OCI-M2 (cell line): ENCODE measurements around the gene PFDN2.
A peak's percentile ranks its signal among the peaks of the same experiment; 100 is the strongest.
"Not testable (repeated sequence)": the region's sequence is repeated elsewhere in the genome, so short reads cannot be mapped to it uniquely, and the experiment has no call there.

Source experiments
- DNase-seq: peaks from one replicate; lab custom pipeline; 2025; ENCODE audit not compliant: unreplicated experiment; lab: John Stamatoyannopoulos, UW

PFDN2 gene

DNA sequence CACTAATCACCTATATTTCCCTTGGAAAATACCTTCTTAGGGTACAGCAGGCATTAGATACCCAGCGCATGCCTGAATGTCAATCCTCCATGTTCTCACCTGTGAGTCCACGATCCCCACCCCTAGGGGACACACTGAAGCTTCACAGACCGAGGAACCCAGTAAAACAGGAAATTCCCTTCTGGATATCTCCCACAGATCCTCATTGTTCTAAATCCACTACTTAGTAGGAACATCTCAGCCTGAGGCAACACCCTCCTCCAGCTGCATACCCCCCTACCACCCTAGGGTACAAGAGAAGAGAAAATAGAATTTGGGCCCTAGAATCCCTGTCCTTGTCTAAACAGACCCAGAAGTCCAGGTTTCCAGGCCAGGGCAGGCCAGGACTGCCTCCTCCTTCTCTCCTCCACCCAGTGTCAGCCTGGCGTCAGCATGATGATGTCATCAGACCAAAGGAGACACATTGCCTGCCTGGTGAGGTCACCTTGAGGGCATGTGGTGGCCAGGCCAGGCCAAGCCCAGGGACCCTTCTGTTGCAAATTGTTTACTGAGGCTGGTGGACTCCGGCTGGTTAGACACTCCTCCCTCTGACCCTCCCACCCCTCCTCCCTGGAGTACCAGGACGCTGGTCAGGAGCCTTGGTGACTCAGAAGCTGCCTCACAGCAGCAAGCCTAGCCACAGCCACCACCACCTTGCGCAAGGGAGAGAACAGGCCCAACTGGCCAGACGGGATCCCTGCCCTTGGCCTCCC, 34.7 kb downstream of the PFDN2 start:
- no peak for DNase-seq

DNA sequence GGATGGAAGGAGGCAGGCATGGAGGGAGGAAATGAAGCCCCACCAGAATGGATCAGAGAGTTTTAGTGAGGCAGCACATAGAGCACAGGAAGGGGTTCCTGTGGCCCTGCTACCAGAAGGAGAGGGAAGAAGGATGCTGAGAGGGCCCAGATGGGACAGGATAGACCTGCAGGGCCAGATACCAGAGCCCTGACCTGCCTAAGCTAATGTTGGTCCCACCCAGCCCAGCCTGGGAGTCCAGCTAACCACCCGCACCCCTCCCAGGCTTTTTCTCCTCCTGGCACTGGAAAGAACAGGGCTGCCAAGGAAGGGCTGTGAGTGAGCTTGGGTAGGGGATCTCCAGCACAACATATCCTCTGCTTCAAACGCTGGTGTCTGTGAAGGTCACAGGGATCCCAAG, 35.4 kb downstream of the PFDN2 start:
- DNase-seq: no peak

DNA sequence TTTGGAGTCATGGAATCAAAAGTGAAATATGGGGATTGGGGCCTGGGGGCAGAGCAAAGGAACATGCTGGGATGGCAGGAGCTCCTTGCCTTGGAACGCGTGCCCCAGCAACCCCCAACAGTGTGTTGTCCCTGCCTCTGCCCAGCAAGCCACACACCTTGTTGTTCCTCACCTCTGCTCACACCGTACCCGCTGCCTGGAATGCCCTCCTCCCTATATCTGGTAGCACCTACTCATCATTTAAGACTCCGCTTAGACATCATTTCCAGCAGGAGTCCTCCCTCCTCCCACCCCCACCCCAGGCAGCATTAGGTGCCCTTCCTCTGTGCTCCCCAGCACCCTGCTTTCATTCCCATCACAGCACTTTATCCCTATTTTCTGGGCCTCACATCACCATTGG, 36.3 kb downstream of the PFDN2 start:
- no peak for DNase-seq

DNA sequence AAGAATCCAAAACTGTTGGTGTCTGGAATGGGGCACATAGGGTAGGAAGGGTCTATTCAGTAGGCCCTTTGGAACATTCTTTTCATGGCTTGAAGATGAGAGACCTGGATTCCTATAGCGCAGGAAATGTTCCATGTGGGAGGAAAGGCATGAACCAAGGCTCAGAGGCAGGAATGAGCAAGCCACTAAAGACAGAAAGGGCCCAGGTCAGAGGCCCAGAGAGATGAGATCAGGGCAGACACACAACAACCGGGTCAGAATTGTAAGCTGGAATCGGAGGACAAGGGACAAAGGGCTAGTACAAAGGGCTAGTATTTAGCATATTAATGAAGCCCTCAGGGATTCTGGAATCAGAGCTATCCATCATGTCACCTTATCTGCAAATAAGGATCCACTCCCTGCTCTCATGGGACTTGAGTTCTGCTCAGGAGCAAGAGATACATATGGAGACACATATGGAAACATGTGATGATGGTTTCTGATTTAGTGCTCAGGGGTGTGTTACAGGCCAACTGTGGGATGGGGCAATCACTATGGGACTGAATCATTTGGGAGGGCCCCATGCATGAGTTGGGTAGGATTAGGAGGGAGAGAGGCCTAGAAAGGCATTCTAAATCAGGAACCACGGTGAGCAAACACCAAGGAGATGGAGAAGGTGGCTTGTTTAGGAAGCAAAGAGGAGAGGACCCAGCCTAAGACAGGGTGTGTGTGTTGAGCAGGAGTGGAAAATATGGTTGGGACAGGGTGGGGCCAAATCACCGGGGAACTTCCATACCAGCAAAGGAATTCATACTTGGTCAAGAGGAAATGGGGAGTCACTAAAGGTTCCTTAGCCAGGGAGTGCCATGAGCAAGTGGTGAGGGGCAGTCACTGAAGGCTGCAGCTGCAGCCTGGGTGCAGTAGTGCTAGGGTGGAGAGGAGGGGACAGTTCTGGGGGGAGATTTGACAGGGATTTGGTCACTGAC, 37.1 kb downstream of the PFDN2 start:
- no peak for DNase-seq

DNA sequence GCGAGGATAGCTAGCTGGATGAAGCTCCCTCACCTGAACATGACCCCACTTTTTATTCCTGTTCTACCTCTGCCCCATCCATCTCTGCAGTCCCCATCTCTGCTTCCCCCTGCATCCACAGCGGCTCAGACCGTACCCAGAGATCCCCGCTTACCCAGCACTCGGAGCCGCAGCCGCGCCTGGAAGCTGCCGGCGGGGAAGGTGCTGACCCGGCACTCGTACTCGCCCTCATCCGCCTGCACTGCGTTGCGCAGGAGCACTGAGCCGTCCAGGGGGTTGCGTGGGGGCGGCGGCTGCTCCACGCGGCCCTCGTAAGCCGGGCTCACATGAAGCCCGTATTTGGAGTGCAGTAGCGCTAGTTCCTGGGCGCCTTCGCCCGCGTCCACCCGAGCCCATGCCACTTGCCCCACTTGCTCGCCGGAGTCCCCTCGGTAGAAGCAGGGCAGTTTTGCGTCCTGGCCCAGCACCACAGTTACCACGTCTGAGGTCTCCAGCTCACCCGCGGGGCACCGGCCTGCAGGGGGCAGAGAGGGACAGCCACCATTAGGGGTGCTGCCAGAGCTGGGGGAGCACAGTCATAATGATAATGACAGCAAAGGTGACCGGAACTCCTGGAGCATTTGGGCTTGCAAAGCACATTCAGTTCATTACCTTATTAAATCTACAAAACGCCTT, 38.3 kb downstream of the PFDN2 start:
- no peak for DNase-seq

DNA sequence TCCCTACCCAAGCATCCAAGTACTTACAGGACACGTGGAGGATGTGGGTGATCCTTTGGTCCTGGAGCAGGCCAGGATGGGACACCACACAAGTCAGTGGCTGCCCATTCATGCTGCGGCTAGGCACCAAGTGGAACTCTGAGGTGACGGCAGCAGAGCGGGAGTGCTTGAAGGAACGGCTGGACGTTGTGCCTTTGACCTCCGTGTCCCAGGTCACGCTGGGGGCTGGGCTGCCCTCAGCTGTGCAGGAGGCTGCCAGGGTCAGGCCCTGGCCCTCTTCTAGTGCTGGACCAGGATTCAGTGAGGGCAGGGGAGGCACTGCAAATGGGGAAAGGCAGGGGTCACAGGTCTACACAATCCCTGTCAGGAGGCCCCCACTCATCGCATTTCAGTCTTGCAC, 40.4 kb downstream of the PFDN2 start:
- DNase-seq: no peak

DNA sequence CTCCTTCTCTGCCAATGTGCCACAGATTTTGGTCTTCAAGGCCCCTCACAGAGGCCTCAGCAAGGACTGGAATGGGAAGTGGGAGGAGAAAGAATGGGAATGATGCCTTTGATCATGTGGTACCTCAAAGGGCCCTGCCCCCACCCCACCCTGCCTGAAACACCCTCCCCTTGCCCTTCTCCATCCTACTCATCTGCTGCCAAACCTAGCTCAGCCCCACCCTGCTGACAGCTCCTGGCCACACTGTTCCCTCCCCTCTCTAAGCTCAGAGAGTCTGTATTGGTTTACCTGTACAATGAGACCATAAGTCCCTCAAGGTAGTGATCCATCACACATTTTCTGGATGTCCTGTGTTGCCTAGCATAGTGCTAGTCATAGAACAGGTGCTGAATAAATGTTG, 41.4 kb downstream of the PFDN2 start:
- no peak for DNase-seq

DNA sequence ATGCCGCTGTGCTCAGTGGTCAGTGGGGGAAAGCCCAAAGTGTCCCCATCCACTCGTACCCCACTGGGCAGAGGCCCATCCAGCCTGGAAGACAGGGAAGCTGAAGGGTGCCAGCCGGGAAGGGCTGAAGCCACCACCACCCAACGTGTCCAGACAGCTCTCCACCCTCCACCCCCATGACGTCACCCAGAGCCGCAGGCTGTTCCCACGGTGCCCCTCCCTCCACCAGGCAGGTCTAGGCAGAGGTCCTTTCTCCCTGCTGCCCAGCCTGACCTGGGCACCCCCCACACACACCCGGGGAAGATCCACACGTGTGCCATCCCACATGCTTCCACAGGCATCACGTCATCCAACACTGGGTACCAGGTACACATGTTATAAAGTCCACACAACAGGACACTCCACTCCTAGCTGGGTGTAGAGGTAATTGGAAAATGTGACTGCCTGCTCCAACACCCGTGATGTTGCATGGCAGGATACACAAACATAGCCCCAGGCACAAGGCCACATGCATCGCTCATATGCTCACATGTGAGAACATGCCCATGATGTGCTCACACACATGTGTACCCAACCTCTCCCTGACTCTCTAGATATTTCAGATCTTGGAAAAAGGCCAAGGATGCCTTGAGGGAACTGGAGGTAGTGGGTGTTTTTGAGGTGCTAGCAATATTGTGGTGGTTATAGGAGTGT, 43.0 kb downstream of the PFDN2 start:
- DNase-seq: no peak

DNA sequence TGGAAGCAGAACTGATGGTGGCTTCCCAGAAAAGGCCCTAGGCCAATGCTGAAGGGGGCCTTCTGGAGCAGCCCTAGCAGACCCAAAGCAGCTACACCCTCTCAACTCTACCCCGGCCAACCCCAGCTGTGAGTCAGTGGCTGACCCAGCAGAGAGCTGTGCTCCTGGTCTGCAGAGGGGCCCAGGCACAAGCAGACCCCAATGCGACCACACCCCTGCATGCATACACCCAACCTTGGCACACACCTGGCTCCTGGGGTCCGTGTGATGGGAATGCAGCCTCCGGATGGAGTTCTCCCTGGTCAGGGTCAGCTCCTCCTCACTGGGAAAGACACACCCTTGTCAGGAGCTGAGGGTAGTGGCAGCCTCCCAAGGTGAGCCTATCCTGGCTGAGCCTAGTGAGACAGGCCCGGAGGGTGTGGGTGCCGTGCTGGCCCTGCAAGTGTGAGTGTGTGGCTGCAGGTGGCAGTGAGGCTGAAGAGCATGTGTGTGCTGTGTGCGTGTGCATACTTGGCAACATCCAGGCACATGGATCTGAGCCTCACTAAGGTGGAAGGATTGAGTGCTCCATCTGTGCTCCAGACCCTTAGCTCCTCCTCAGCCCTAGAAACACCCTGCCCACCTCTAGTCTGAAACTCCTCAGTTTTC, 44.2 kb downstream of the PFDN2 start:
- DNase-seq: no peak

DNA sequence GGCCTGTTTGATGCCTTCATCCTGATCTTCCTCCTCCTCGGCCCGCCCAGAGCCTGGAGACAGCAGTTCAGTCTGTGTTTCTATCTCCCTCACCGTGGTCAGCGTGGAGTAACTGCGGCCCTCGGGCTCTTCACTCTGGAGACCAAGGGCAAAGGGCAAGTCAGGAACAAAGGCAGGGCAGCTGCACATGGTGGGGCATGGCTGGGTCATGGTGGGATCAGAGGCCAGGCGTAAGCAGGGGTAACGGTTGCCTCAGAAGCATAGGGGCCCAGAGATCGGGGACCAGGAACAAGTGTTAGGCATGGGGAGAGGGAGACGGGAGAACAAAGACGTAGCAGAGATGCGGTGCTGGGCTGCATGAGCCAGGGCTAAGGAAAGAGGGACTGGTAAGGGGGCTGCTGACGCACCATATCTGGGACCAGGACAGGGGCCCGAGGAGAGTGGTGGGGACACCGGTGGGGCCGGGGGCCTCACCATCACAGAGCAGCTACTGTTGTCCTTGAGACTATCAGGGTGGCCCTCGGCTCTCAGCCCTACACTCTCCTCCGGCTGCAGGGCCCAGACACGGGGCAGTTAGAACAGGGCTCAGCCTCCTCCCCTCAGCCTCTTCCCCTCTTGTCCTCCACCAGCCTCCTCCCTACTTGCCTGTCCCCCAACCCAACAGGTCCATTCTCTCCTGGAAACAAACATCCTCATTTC, 44.9 kb downstream of the PFDN2 start:
- DNase-seq: no peak

DNA sequence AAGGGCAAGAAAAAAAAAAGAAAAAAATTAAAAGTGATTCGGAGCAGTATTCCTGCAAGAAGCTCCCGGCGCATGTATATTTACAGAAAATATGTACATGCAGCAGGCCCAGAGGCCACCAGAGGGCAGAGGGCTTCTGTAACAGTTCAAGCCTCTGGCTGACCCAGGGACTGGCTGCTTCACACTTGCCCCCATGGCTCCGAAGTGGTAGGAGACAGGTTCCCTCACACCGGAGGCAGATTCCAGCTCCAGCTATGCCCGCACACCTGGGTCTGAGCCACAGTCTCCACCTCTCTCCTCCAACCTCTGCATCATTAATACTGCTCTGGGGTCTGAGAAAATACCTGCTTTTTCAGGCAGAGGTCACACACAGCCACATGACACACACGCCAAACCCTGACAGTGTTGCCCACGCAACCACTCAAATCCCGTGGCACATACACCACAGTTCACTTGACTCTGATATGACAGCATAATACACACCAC, 45.9 kb downstream of the PFDN2 start:
- DNase-seq: no peak

DNA sequence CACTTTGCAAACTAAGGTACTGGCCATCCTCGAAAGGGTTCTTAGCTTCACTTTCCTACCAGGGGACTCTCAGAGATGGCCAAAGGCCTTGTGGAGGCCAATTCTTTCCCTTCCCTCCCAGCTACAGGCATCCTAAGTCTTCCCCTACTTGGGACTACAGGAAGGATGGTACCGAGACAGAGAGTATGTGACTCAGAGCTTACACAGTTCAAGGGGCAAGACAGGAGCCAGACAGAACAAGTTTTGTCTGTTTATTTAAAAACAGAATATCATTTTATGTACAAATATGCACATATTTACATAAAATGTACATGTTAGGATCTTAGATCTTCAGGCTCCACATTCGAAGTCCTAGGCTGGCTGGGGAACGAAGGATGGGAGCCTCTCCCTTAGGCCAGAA, 47.1 kb downstream of the PFDN2 start:
- no peak for DNase-seq

DNA sequence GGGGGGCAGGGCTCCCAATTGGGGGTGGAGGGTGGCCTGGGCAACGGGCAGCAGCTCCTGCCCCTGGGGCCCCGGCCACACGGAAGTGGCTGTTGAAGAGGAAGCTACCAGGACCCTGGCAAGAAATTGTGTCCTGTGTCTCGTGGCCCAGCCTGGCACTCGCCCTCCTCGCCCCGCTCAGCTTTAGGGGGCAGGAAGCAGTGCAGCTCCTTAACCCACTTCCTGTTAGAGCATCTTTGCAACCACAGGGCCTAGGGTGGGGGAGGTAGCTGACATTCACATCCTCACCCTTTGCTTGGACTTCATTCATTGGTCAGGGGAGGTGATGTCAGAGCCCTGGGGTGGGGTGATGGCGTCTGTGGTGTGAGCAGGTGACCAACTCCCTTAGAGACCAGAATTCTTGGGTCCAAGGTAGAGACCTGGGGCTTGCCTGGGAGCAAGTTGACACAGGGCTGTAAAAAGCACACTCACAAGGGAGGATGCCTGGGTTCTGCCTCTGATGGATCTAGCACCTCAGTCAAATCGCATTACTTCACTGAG, 48.0 kb downstream of the PFDN2 start, which contains the start of gene ARHGAP30:
TSS of gene ARHGAP30 (minus strand) at position 161 of the 540 bp plus-strand sequence. CDS start 267 bp downstream, outside the sequence.
- no peak for DNase-seq

DNA sequence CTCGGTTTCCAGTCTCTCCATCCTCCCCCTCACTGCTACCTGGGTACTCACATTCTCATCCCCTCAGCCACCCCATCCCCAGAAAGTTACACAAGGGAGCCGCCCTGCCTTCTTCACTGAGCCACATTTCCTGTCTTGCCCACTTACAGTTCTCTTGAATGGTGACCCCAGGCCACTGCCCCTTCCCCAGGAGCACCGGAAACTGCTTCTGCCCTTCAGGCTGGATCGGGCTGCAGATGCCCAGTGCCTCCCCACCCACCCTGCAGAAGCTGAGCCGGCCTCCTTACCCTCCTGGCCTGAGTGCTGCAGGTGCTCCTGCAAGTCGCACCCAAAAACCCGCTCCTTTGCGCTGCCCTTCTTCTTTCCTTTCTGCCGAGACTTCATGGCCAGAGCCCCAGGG, 48.6 kb downstream of the PFDN2 start:
- no peak for DNase-seq

DNA sequence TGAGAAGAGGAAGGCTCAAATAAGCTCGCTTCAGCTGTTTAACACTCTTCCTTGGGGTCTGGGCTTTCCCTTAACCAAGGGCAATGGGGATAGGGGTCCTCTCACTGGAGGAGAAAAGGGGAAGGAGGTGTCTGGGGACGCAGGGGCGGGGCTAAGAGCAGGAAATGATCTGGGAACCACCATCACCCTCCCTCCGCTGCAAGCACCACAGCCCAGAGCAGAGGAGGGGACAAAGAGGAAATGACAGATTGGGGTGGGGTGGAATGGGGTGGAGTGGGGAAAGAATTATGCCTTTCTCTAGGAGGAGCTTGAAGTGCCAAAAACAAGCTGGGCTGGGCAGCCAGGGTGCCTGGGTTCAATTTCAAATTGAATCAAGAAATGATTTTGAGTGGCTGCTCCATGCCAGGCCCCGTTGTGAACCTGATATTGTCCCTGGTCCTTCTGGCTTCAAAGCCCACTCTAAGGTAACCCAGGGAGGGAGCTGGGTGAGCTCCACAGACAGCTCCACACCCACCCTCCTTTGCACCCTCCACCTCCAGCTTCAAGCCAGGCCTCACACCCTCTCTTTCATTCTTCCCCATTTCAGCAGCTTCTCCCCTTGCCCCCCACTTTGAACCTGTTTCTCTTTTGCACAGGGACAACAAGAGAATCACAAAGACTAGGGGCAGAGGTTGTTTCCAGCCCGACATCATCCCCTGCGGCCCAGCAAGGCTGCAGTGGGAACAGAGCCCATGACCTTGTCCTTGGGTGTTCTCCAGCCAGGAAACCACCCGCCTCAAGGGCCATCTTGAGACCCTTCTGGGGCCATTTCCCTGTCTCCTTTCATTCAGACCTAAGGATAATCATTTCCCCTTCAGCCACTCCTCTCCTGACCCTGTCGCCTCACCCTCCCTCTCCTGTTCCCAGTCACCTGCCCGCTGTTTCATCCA, 49.3 kb downstream of the PFDN2 start:
- peak; percentile 4 for DNase-seq

DNA sequence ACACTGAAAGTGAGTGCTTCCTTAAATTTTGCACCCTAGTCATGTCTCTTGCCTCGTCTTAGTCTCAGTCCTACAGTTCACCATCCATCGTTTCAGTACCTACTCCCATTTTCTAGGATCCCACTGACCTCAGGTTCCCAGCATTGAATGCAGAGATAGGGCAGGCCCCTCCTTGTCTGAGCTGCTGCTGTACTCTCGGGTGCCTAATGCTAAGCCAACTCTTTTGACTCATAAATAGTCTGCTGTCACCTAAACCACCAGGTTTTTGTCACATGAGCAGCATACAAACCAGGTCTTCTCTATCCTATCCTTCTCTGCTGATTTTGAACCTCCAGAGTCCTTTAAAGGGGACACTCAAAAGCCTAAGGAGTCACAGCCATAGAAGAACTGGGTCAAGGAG, 51.1 kb downstream of the PFDN2 start:
- no peak for DNase-seq

DNA sequence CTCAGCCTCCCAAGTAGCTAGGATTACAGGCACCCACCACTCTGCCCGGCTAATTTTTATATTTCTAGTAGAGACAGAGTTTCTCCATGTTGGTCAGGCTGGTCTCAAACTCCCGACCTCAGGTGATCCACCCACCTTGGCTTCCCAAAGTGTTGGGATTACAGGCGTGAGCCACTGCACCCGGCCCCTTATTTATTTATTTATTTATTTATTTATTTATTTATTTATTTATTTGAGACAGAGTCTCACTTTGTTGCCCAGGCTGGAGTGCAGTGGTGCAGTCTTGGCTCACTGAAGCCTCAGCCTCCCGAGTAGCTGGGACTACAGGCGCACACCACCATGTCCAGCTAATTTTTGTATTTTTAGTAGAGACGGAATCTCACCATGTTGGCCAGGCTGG, 52.2 kb downstream of the PFDN2 start:
- DNase-seq: not testable (repeated sequence)

DNA sequence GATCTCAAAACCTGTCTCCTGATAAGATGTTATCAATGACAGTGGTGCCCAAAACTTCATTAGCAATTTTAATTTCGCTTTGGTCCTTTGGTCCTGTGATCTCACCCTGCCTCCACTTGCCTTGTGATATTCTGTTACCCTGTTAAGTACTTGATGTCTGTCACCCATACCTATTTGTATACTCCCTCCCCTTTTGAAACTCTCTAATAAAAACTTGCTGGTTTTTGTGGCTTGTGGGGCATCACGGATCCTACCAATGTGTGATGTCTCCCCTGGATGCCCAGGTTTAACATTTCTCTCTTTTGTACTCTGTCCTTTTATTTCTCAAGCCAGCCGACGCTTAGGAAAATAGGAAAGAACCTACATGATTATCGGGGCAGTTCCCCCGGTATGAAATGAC, 53.9 kb downstream of the PFDN2 start:
- DNase-seq: not testable (repeated sequence)
